GM18502 (cell line): Measurements from ENCODE around the gene TSR1.

Experiments
- ATAC-seq: cut with Tn5 transposase; IDR thresholded peaks from one replicate; pipeline ENCODE4 v1.9.1; 2021; ENCODE audit warnings: mild to moderate bottlenecking; ENCODE audit not compliant: unreplicated experiment, poor library complexity

Gene TSR1

DNA sequence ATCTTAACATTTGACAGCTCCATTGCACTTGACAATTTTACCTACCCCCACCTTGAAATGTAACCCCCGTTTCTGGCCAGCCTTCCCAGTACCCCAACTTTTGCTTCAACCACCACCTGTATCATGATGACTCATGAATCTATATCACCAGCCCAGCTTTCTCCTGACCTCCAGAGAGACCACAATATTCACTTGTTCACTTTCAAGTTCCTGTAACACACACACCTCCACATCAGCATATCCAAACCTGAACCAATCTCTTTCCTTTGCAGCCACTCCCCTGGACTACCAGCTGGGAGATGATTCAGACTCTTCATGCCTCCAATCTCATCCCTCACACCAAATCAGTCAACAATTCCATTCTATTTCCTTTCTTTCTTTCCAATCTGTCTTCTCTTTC, 40.7 kb downstream of the TSR1 start:
- no peak for ATAC-seq

DNA sequence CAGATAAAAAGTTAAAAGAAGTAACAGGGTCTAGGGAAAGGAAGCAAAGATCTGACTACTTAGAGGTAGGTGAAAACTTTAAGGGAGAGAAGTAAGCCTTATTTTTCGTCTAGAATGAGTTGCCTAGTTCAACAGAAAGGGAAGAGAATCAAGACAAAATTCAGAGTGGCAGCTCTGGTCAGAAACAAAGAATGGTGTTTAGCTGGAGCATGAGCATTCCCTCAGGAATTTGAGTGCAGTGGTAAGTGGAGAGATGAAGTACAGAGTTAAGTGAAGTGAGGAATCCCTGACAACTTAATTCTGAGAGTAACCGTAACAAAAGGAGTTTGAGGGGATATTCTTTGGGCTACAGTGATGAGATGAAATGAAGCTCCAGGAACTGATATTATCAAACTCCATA, 44.2 kb downstream of the TSR1 start:
- no peak for ATAC-seq

DNA sequence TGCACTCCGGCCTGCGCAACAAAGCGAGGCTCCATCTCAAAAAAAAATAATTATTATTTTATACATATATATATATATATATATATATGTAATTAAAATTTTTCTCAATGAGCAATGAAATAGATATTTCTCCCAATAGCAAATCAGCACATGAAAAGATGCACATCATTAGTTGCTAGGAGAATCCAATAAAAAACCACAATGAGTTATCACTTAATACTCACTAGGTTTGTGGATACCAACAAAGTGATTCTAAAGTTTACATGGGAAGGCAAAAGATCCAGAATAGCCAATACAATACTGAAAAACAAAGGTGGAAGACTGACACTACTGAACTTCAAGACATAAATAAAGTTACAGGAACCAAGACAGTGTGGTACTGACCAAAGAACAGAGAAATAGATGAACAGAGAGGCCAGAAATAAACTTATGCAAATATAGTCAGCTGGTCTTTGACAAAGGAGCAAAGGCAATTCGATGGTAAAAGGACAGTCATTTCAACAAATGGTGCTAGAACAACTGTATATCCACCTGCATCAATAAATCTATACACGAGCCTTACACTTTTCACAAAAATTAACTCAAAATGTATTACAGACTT, 46.3 kb downstream of the TSR1 start:
- no peak for ATAC-seq

DNA sequence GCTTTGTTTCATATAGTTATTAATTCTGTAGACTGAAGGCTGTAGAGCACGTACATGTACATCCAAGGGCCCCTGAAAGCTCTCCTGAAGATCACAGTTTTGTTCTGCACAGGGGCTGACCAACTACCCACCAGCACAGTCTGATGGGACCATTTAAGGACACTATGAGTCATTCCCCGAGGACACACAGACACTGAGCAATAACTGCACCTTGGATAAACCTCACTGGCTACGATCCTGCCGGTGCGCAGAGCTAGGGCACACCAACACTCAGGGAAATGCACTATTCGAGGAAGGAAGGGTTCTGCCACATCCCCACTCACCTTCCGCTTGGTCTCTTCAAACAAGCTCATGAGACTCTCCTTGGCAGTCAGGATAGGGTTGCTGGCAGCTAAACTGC, 53.0 kb downstream of the TSR1 start:
- no peak for ATAC-seq

DNA sequence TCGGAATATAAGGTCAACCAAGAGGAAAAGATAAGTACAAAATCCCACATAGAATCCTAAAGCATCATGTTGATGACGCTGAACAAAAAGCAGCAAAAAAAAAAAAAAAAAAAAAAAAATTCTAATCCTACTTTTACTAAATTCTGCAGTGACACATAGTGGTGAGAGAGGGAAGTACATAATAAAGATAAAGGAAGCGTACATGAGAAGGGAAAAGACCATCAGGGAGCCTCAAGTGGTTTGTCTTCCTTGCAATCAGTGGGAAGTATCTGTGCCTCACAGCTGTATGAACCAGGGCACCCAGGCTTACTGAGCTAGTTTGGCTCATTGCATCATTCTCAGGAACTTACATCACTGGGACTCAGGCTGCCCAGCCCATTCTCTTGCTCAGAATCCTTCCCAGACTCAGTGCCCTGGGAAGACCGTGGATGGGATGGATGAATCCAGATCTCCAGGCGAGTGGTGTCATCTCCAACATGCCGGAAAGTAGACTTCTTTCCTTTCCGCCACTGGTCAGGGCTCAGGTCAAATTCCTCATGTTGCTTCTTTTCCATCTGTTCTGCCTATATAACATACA, 53.9 kb downstream of the TSR1 start:
- no peak for ATAC-seq

DNA sequence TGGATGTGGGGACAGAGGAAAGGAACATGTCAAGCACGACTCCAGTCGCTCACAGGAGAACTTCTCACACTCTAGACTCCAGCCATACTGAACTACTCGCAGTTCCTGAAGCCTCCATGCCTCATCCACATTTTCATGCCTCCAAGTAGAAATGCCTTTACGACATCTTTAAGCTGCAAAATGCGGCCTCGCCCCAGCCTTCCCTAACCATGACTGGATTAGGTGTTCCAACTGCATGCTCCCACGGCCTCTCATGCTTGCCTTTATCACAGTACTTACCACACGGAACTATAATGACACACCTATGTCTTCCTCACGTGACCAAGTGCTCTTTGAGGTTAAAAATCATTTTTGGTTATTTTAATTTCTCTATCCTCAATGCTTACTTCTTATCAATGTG, 56.5 kb downstream of the TSR1 start:
- ATAC-seq = no peak

DNA sequence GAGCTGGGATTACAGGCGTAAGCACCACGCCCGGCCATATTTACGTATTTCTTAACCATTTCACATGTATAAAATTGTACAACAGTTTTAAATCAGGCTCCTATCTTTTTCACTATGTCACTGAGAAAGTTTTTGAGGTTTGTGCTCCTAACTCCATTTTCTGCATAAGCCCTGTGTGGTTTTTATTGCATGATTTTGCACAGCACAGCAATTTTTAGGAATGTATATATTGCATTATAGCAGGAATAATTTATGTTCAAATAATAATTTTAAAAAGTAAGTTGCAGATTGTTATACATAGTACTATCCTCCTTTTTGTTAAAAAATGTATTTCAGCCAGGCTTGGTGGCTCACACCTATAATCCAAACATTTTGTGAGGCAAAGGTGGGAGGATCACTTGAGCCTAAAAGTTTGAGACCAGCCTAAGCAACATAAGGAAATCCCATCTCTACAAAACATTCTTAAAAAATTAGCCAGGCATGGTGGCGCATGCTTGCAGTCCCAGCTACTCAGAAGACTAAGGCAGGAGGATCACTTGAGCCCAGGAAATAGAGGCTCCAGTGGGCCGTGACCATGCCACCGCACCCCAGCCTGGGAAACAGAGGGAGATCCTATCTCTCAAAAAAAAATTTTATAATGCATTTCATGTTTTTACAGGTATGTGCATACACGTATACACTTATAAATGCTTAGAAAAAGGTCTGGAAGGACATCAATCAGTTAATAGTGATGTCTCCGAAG, 58.7 kb downstream of the TSR1 start:
- no peak for ATAC-seq

DNA sequence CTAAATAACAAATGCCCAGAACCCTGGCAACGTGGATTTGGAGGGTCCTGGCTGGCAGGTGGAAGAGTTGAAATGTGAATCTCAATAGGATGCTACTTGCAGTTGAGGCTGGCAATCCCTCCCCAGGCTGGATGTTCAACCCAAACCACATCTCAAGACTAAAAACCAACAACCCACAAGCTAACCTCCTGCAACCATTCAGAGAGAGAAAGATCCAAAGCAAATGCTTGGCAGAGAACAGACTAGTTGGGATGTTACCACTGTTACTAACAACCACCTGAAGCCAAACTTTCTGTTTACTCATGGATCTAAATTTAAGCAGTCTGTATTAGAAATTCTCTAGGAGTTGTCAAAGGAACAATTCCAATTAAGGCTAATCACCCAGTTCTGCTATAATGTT, 60.5 kb downstream of the TSR1 start:
- no peak for ATAC-seq

DNA sequence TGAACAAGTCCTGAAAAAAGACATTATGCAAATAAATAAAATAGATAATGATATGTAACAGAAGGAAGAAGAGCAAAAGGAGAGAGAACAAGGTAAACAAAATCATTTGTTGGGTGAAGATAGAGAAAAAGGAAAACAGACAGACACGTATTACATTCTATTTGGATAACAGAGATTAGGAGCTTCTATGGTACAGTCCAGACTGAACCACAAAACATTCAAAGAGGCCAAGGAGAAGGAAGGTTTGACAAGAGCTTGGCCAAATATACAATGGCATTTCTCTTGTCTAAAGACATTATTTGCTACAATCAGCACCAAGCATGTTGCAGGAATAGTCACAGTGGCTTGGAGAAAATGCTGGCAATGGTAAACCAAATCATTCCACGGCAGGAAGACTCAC, 61.8 kb downstream of the TSR1 start:
- ATAC-seq = no peak
